HFFc6 (cell line): Measurements from ENCODE around the gene KRT26. TPM values are rescaled to one million over a fixed set of nuclear protein-coding genes. Genes with fewer than 3 reads are reported as not detected.

ENCODE experiments used
- DNase-seq: peaks from one replicate; pipeline ENCODE4 v3.0.0-alpha.2; 2018
- H3K27ac Mint-ChIP-seq: 2 replicates; pipeline ENCODE4 v1.8.0; 2020; ENCODE audit warnings: mild to moderate bottlenecking, mixed read lengths
- H3K27me3 Mint-ChIP-seq: 2 replicates; pipeline ENCODE4 v1.8.0; 2021; ENCODE audit warnings: mild to moderate bottlenecking, moderate library complexity, mixed read lengths; ENCODE audit not compliant: insufficient read depth
- H3K36me3 Mint-ChIP-seq: 2 replicates; pipeline ENCODE4 v1.8.0; 2021; ENCODE audit warnings: low read depth, mixed read lengths
- H3K4me1 Mint-ChIP-seq: 2 replicates; pipeline ENCODE4 v1.8.0; 2020; ENCODE audit warnings: low read depth, mixed read lengths
- H3K4me3 Mint-ChIP-seq: 2 replicates; pipeline ENCODE4 v1.8.0; 2020; ENCODE audit warnings: mild to moderate bottlenecking, moderate library complexity, mixed read lengths
- H3K9me3 Mint-ChIP-seq: 2 replicates; pipeline ENCODE4 v1.8.0; 2020; ENCODE audit warnings: mild to moderate bottlenecking, mixed read lengths
- CTCF ChIP-seq: fragments of 200-600 bp; sonication (generic); IDR thresholded peaks from 2 replicates; pipeline ENCODE4 v1.5.0; 2021; ENCODE audit warnings: antibody characterized with exemption, mild to moderate bottlenecking
- total RNA-seq, 6 experiments: library from RNA; stranded (reverse); fragmentation: NEBNext Ultra II Directional; extraction: Animal tissue kit (Norgen Biotek cat#: 25700); gene quantifications; 2 replicates in 1 of 6; 3 replicates in 5 of 6; pipeline ENCODE4 v1.2.3, GENCODE V29; 2021

The KRT26 gene
- total RNA-seq, 6 experiments from 2014 or later, result not detected

DNA sequence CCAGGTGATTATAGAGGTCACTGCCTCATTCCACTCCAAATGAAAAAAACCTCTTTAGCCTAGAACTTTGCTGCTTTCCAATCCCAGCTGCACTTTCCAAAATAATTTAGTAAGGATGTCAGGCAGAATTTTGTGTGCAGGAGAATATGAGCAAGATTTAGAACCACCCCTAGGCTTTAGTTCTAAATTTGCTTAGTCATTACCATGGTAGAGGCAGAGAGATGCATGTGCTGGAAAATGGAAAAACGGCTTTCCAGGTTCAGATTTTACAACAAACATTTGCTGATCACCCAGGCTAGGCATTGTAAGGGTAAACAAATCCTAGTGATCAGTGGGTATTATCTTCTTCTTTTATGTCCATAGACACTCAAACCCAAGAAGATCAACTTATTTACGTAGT lies 6.3 kb downstream of the KRT26 start:
- Mint-ChIP-seq H3K4me1 (no peaks in the 10 kb centered on the region), H3K27ac (no peak overlapping the region), H3K9me3 (peaks cover 30% of the 10 kb centered on the region), H3K36me3 (peaks cover 4% of the 10 kb centered on the region; the same call in 1 of the 2 replicates), H3K4me3 (no peak overlapping the region), H3K27me3 (peaks cover 24% of the 10 kb centered on the region)
- DNase-seq, result no peak
- no peak for TF ChIP-seq CTCF

- Mint-ChIP-seq H3K4me3 (no peak overlapping the region), H3K4me1 (no peaks in the 10 kb centered on the region), H3K9me3 (peaks cover 46% of the 10 kb centered on the region), H3K36me3 (peaks cover 10% of the 10 kb centered on the region), H3K27me3 (peaks cover 13% of the 10 kb centered on the region), H3K27ac (no peak overlapping the region)
- no peak for TF ChIP-seq CTCF
- DNase-seq, result no peak
Measured at GRCh38 chr17:40763752-40764151, 8.2 kb downstream of the KRT26 start.

DNA sequence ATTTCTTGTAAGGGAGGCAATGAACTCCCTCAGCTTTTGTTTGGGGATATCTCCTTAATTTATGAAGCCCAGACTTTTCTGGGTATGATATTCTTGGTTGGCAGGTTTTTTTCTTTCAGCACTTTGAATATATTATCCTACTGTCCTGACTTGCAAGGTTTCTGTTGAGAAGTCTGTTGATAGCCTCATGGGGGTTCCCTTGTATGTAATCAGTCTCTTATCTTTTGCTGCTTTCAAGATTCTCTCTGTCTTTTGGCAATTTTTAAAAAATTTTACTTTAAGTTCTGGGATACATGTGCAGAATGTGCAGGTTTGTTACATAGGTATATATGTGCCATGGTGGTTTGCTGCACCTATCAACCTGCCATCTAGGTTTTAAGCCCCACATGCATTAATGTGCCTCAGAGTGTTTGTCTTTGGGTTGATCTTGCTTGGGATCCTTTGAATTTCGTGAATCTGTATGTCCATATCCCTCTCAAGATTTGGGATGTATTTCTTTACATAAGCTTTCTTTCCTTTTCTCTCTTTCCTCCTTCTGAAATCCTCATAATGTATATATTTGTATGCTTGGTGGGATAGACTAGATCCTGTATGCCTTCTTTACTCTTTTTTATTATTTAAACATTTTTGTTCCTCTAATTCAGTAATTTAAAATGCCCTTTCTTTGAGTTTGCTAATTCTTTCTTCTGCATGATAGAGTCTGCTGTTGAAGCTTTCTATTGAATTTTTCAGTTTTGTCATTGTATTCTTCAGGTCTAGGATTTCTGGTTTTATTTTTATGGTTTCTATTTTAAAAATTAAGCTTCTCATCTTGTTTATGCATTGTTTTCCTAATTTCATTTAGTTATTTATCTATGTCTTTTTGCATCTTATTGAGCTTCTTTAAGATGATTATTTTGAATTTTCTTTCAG lies 11.6 kb downstream of the KRT26 start:
- no peaks in the 10 kb centered on the region for H3K4me1 Mint-ChIP-seq
- H3K27me3 Mint-ChIP-seq, result peaks cover 13% of the 10 kb centered on the region
- H3K36me3 Mint-ChIP-seq, result peaks cover 10% of the 10 kb centered on the region
- H3K27ac Mint-ChIP-seq, result no peak overlapping the region
- H3K9me3 Mint-ChIP-seq, result peaks cover 46% of the 10 kb centered on the region
- DNase-seq, result no peak
- TF ChIP-seq CTCF, result no peak
- no peak overlapping the region for H3K4me3 Mint-ChIP-seq

GRCh38 chr17:40755231-40755630 lies 16.8 kb downstream of the KRT26 start, which contains the start of gene KRT25:
Gene KRT25 (minus strand): TSS chr17:40755331. CDS start chr17:40755271, 60 bp downstream.
- no peak for DNase-seq
- Mint-ChIP-seq H3K27me3 (peaks cover 25% of the 10 kb centered on the region), H3K4me3 (no peak within 1 kb of the TSS), H3K36me3 (peaks cover 6% of the 10 kb centered on the region; the same call in 1 of the 2 replicates), H3K4me1 (no peaks in the 10 kb centered on the region), H3K27ac (no peak within 1 kb of the TSS), H3K9me3 (peaks cover 12% of the 10 kb centered on the region)
- no peak for TF ChIP-seq CTCF

DNA sequence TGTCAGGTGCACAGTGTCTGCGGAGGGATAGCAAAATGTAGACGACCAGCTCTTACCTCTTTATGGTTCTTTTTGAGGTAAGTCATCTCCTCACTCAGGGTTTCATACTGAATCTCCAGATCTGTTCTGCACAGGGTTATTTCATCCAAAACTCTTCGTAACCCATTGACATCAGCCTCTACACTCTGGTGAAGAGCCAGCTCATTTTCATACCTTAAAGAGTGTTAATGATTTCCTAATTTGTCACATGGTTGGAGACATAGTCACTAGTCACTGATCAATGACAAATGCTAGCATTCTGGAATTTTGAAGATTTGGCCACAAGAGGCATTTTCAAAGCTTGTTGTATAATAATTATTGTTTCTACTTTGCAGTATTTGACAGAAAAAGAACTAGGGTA lies 18.2 kb downstream of the KRT26 start:
- no peak for DNase-seq
- Mint-ChIP-seq H3K27me3 (peaks cover 29% of the 10 kb centered on the region), H3K4me1 (no peaks in the 10 kb centered on the region), H3K4me3 (no peak overlapping the region), H3K9me3 (no peaks in the 10 kb centered on the region), H3K36me3 (no peaks in the 10 kb centered on the region), H3K27ac (no peak overlapping the region)
- no peak for TF ChIP-seq CTCF
